IPS-NIHi11 (cell line): ENCODE measurements around the gene ANKRD66.
"Not testable (repeated sequence)": the region's sequence is repeated elsewhere in the genome, so short reads cannot be mapped to it uniquely, and the experiment has no call there.

Experiments used
- DNase-seq: peaks from one replicate; pipeline ENCODE4 v3.0.0; 2012; ENCODE audit warnings: mixed read lengths, low spot score

The ANKRD66 gene

GRCh38 chr6:46755865-46756264 lies 9.1 kb downstream of the ANKRD66 start:
- DNase-seq, result no peak

GRCh38 chr6:46756469-46757213 lies 9.9 kb downstream of the ANKRD66 start:
- DNase-seq, result peak; percentile 24

- no peak for DNase-seq
Observed at GRCh38 chr6:46757214-46757596, 10.5 kb downstream of the ANKRD66 start.

GRCh38 chr6:46758960-46759753 lies 12.4 kb downstream of the ANKRD66 start:
- no peak for DNase-seq

- no peak for DNase-seq
Observed at GRCh38 chr6:46760925-46761324, 14.2 kb downstream of the ANKRD66 start.

GRCh38 chr6:46763466-46763865 lies 16.7 kb downstream of the ANKRD66 start:
- no peak for DNase-seq

- not testable (repeated sequence) for DNase-seq
Observed at GRCh38 chr6:46764280-46764679, 17.5 kb downstream of the ANKRD66 start.

- DNase-seq, result no peak
Observed at GRCh38 chr6:46764961-46765360, 18.2 kb downstream of the ANKRD66 start.

- no peak for DNase-seq
Observed at GRCh38 chr6:46772016-46772415, 25.3 kb downstream of the ANKRD66 start.

- DNase-seq, result no peak
Observed at GRCh38 chr6:46772762-46773161, 26.0 kb downstream of the ANKRD66 start.

- no peak for DNase-seq
Observed at GRCh38 chr6:46773201-46773855, 26.6 kb downstream of the ANKRD66 start.

- DNase-seq, result not testable (repeated sequence)
Observed at GRCh38 chr6:46774736-46775135, 28.0 kb downstream of the ANKRD66 start.

- no peak for DNase-seq
Observed at GRCh38 chr6:46776070-46776712, 29.5 kb downstream of the ANKRD66 start.

GRCh38 chr6:46777476-46778346 lies 31.0 kb downstream of the ANKRD66 start:
- DNase-seq, result no peak

- peak; percentile 48 for DNase-seq
Observed at GRCh38 chr6:46781478-46782378, 35.0 kb downstream of the ANKRD66 start.

- DNase-seq, result no peak
Observed at GRCh38 chr6:46784535-46784934, 37.8 kb downstream of the ANKRD66 start.

- DNase-seq, result no peak
Observed at GRCh38 chr6:46787871-46788540, 41.3 kb downstream of the ANKRD66 start.

GRCh38 chr6:46788791-46789190 lies 42.1 kb downstream of the ANKRD66 start:
- no peak for DNase-seq

- no peak for DNase-seq
Observed at GRCh38 chr6:46789434-46790354, 43.0 kb downstream of the ANKRD66 start.
